ENCODE results near the gene RPS6KA2.

DNA sequence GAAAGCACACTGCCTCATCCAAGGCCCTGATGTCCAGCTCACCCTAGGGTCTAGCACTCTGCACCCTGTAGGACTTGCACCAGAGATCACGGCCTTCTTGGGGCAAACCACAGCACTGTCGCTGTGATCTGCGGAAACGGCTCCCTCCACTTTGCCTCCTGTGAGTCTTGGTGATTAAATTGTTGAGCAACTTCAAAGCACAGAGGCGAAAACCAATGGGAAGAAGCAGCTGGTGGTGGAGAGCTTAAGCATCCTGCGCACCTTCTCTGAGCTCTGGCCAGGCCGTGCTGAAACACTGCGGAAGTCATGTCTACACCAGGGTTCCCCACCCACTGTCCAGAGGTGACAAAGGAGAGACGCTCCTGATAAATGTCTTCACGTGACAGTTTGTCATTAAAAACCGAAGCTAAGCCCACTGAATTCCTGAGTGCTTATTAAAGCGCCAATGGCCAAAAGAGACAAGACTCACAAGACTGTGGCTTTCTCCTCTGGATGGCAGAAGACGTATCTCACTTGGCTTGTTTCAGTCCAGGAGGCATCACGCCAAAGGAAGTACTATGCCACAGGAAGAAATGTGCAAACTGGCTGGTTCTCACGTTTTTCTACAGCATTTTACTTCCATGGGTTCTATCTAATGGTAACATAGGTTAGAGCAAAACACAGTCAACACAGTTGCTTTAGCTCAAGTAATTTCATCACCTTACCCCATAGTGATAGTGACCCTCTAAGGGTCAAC is 43.7 kb downstream of the RPS6KA2 start:
- TF ChIP-seq, protein P1, sequence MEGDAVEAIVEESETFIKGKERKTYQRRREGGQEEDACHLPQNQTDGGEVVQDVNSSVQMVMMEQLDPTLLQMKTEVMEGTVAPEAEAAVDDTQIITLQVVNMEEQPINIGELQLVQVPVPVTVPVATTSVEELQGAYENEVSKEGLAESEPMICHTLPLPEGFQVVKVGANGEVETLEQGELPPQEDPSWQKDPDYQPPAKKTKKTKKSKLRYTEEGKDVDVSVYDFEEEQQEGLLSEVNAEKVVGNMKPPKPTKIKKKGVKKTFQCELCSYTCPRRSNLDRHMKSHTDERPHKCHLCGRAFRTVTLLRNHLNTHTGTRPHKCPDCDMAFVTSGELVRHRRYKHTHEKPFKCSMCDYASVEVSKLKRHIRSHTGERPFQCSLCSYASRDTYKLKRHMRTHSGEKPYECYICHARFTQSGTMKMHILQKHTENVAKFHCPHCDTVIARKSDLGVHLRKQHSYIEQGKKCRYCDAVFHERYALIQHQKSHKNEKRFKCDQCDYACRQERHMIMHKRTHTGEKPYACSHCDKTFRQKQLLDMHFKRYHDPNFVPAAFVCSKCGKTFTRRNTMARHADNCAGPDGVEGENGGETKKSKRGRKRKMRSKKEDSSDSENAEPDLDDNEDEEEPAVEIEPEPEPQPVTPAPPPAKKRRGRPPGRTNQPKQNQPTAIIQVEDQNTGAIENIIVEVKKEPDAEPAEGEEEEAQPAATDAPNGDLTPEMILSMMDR (IDR thresholded peaks at IDR 0.05): no peak
- TF ChIP-seq POLR2A (IDR thresholded peaks at IDR 0.05): no peak

All from testis (tissue), 2 donors.